Activated CD8-positive, alpha-beta T cell treated with anti-CD3 and anti-CD28 coated beads, Interleukin-2, amount 10 ng/mL, durations not matched to agents 7 days and 5 days (primary cell): ENCODE measurements around the gene PIGX. TPM values are rescaled to one million over a fixed set of nuclear protein-coding genes. Genes with fewer than 3 reads are reported as not detected.
"Not testable (repeated sequence)": the region's sequence is repeated elsewhere in the genome, so short reads cannot be mapped to it uniquely, and the experiment has no call there.

Experiments used
- ATAC-seq: fragments of 150-1000 bp; cut with Tn5 transposase; one replicate; pipeline ENCODE4 v1.10.0; 2021; ENCODE audit warnings: moderate library complexity
- CTCF ChIA-PET: fragments of 350-600 bp; sonication (Branson Sonifier 250); formaldehyde crosslinking; loops from one replicate; lab custom pipeline; 2021; ENCODE audit warnings: antibody characterized with exemption; lab: Charles Lee
- POLR2A ChIA-PET: fragments of 350-600 bp; sonication (Branson Sonifier 250); formaldehyde crosslinking; loops from one replicate; lab custom pipeline; 2021; ENCODE audit warnings: antibody characterized with exemption; lab: Charles Lee
- DNase-seq: peaks from one replicate; pipeline ENCODE4 v3.0.0-alpha.2; 2020
- H3K27ac Mint-ChIP-seq: one replicate; pipeline ENCODE4 v1.8.0; 2021; ENCODE audit warnings: mild to moderate bottlenecking, mixed read lengths
- H3K27me3 Mint-ChIP-seq: one replicate; pipeline ENCODE4 v1.8.0; 2021; ENCODE audit warnings: low read depth, mixed read lengths
- H3K36me3 Mint-ChIP-seq: one replicate; pipeline ENCODE4 v1.8.0; 2021; ENCODE audit warnings: low read depth, mixed read lengths
- H3K4me1 Mint-ChIP-seq: one replicate; pipeline ENCODE4 v1.8.0; 2021; ENCODE audit warnings: low read depth, mixed read lengths
- H3K4me3 Mint-ChIP-seq: one replicate; pipeline ENCODE4 v1.8.0; 2021; ENCODE audit warnings: mild to moderate bottlenecking, mixed read lengths
- H3K9me3 Mint-ChIP-seq: one replicate; pipeline ENCODE4 v1.8.0; 2022; ENCODE audit warnings: mixed read lengths; ENCODE audit not compliant: insufficient read depth
- total RNA-seq, 2 experiments: library from RNA; stranded (reverse); gene quantifications; one replicate each; pipeline ENCODE4 v1.2.3, GENCODE V29; 2021

Gene PIGX
- total RNA-seq, 2 experiments from 2014 or later: 41.5 to 42.1 TPM

GRCh38 chr3:196706731-196707130, 5.4 kb upstream of the PIGX start:
- Mint-ChIP-seq H3K27ac (no peak overlapping the region), H3K9me3 (no peaks in the 10 kb centered on the region), H3K27me3 (no peaks in the 10 kb centered on the region), H3K36me3 (peaks cover 2% of the 10 kb centered on the region), H3K4me3 (no peak overlapping the region), H3K4me1 (peaks cover 12% of the 10 kb centered on the region)
- POLR2A ChIA-PET: interaction anchor here (1.5 kb wide), 1 partner anchor 139 kb away, joined by 4 read pairs; the partner anchor contains the start of genes FBXO45 and WDR53
- CTCF ChIA-PET: interaction anchor here (2.2 to 2.3 kb wide), 2 partner anchors 98 to 102 kb away, joined by 6 to 16 read pairs; no protein-coding TSS in a partner anchor
- no peak for ATAC-seq
- no peak for DNase-seq

- H3K9me3 Mint-ChIP-seq: no peaks in the 10 kb centered on the region
- H3K4me3 Mint-ChIP-seq: no peak overlapping the region
- no peak overlapping the region for H3K27ac Mint-ChIP-seq
- H3K4me1 Mint-ChIP-seq: peaks cover 13% of the 10 kb centered on the region
- POLR2A ChIA-PET: interaction anchor here (0.9 to 1.5 kb wide), 3 partner anchors 56 to 235 kb away, joined by 3 to 5 read pairs (median 4); partner anchors contain the start of genes FBXO45, NCBP2 and WDR53
- CTCF ChIA-PET: interaction anchor here (0.9 to 2.5 kb wide), 7 partner anchors 14 to 185 kb away, joined by 3 to 18 read pairs (median 4); no protein-coding TSS in a partner anchor
- peaks cover 2% of the 10 kb centered on the region for H3K36me3 Mint-ChIP-seq
- no peaks in the 10 kb centered on the region for H3K27me3 Mint-ChIP-seq
- ATAC-seq: no peak
- DNase-seq: no peak
These were observed 4.6 kb upstream of the PIGX start for GRCh38 chr3:196707566-196707965.

- no peak for DNase-seq
- Mint-ChIP-seq H3K27me3 (no peaks in the 10 kb centered on the region), H3K4me1 (peaks cover 20% of the 10 kb centered on the region), H3K27ac (no peak overlapping the region), H3K4me3 (no peak overlapping the region), H3K36me3 (peaks cover 6% of the 10 kb centered on the region), H3K9me3 (no peaks in the 10 kb centered on the region)
- ChIA-PET CTCF (interaction anchor here (0.7 to 2.5 kb wide), 7 partner anchors 9 to 186 kb away, joined by 3 to 18 read pairs (median 4); no protein-coding TSS in a partner anchor), POLR2A (interaction anchor here (1.2 to 1.5 kb wide), 2 partner anchors 12 to 234 kb away, joined by 3 to 5 read pairs; partner anchors contain the start of gene NCBP2)
- ATAC-seq: no peak
These were observed 3.7 kb upstream of the PIGX start for GRCh38 chr3:196708467-196708866.

- CTCF ChIA-PET: interaction anchor here (1.0 to 1.1 kb wide), 3 partner anchors 27 to 103 kb away, joined by 3 to 6 read pairs (median 3); partner anchors contain the start of gene PAK2
- POLR2A ChIA-PET: interaction anchor here (0.6 to 2.0 kb wide), 11 partner anchors 13 to 229 kb away, joined by 3 to 16 read pairs (median 5); partner anchors contain the start of genes FBXO45, NCBP2, PAK2 and WDR53
- ATAC-seq (peak; percentile 4), DNase-seq (no peak)
- Mint-ChIP-seq H3K9me3 (no peaks in the 10 kb centered on the region), H3K4me3 (peak overlapping the region; percentile 86), H3K27ac (peak overlapping the region; percentile 89), H3K4me1 (peaks cover 37% of the 10 kb centered on the region), H3K36me3 (peaks cover 19% of the 10 kb centered on the region), H3K27me3 (no peaks in the 10 kb centered on the region)
These were observed 587 bp downstream of the PIGX start for GRCh38 chr3:196712514-196713413.

GRCh38 chr3:196717162-196717561, 5.0 kb downstream of the PIGX start:
- ATAC-seq, POLR2A ChIA-PET: not testable (repeated sequence)
- CTCF ChIA-PET: interaction anchor here (1.1 kb wide), 2 partner anchors 8 to 32 kb away, joined by 3 read pairs; no protein-coding TSS in a partner anchor

GRCh38 chr3:196721097-196721496, 8.9 kb downstream of the PIGX start:
- H3K27ac Mint-ChIP-seq: no peak overlapping the region
- peaks cover 56% of the 10 kb centered on the region for H3K36me3 Mint-ChIP-seq
- H3K27me3 Mint-ChIP-seq: no peaks in the 10 kb centered on the region
- H3K4me1 Mint-ChIP-seq: peaks cover 3% of the 10 kb centered on the region
- no peak overlapping the region for H3K4me3 Mint-ChIP-seq
- no peak for DNase-seq
- CTCF ChIA-PET: interaction anchor here (0.8 to 1.1 kb wide), 2 partner anchors 11 to 24 kb away, joined by 3 to 5 read pairs; no protein-coding TSS in a partner anchor
- no peak for ATAC-seq
- H3K9me3 Mint-ChIP-seq: peaks cover 9% of the 10 kb centered on the region
- POLR2A ChIA-PET: no interaction called here

More at GRCh38 chr3:196717162-196717561, 5.0 kb downstream of the PIGX start:
- H3K9me3 Mint-ChIP-seq, H3K27ac Mint-ChIP-seq, H3K27me3 Mint-ChIP-seq, H3K4me3 Mint-ChIP-seq, DNase-seq: not testable (repeated sequence)
- peaks cover 46% of the 10 kb centered on the region for H3K36me3 Mint-ChIP-seq
- H3K4me1 Mint-ChIP-seq: peaks cover 24% of the 10 kb centered on the region

- Mint-ChIP-seq H3K4me1 (peaks cover 26% of the 10 kb centered on the region), H3K4me3 (no peak overlapping the region), H3K9me3 (no peaks in the 10 kb centered on the region), H3K27ac (peak overlapping the region; percentile 26), H3K36me3 (peaks cover 60% of the 10 kb centered on the region), H3K27me3 (no peaks in the 10 kb centered on the region)
- DNase-seq: no peak
- CTCF ChIA-PET: no interaction called here
- POLR2A ChIA-PET: interaction anchor here (1.2 kb wide), 1 partner anchor 215 kb away, joined by 3 read pairs; the partner anchor contains the start of gene NCBP2
- peak; percentile 83 for ATAC-seq
These were observed 14.9 kb downstream of the PIGX start for GRCh38 chr3:196726788-196727675.

- Mint-ChIP-seq H3K4me1 (peaks cover 7% of the 10 kb centered on the region), H3K9me3 (no peaks in the 10 kb centered on the region), H3K27me3 (no peaks in the 10 kb centered on the region), H3K4me3 (no peak overlapping the region), H3K27ac (no peak overlapping the region), H3K36me3 (peaks cover 39% of the 10 kb centered on the region)
- ChIA-PET POLR2A (no interaction called here), CTCF (no interaction called here)
- ATAC-seq: no peak
- DNase-seq: no peak
These were observed 23.6 kb downstream of the PIGX start for GRCh38 chr3:196735751-196736150.

GRCh38 chr3:196736670-196737374, 24.6 kb downstream of the PIGX start:
- Mint-ChIP-seq H3K27me3 (no peaks in the 10 kb centered on the region), H3K4me1 (peaks cover 16% of the 10 kb centered on the region), H3K36me3 (peaks cover 38% of the 10 kb centered on the region), H3K9me3 (no peaks in the 10 kb centered on the region), H3K27ac (no peak overlapping the region), H3K4me3 (no peak overlapping the region)
- ATAC-seq (no peak), DNase-seq (no peak)
- POLR2A ChIA-PET: no interaction called here
- CTCF ChIA-PET: no interaction called here

GRCh38 chr3:196737655-196738054, 25.5 kb downstream of the PIGX start:
- DNase-seq (no peak), ATAC-seq (no peak)
- ChIA-PET POLR2A (no interaction called here), CTCF (no interaction called here)
- Mint-ChIP-seq H3K9me3 (no peaks in the 10 kb centered on the region), H3K36me3 (peaks cover 38% of the 10 kb centered on the region), H3K27me3 (no peaks in the 10 kb centered on the region), H3K4me3 (no peak overlapping the region), H3K27ac (no peak overlapping the region), H3K4me1 (peaks cover 16% of the 10 kb centered on the region)
